ENCODE data around the gene TSPAN4. TPM values are rescaled to one million over a fixed set of nuclear protein-coding genes. Genes with fewer than 3 reads are reported as not detected.

The TSPAN4 gene
- total RNA-seq, 2 donors from 2014 or later, result 11.7 to 20.2 TPM

DNA sequence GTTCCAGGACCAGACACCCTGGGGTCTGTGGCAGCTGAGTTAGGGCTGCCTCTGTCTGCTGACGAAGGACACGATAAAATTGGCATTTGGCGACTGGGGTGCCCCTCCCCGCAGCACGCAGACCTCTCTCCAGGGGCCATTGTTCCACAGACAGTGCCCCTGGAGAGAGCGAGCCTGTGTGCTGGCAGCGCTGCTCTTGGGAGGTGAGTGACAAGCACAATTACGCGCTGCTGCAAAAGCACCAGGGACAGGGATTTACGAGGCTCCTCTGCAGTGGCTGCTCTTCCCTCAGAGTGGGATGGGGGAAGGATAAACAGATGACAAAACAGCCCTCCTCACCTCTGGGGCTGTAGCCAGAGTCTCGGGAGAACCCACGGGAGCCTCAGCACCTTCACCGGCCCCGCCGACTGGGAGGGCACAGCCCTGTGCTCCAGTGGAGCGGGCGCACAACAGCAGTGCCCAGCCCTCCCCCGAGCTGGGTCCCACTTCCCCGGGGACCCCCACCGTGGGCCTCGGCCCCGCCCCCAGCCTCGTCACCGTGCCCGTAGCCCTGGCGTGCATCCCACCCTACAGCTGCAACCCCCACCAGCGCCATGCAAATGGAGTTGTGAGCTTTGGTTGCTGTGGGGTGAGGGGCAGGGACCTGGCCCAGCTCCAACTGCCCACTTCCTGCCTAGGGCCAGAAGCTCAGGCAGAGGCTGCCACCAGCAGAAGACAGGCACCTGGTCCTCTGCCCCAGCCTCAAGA lies 48.3 kb downstream of the TSPAN4 start:
- intact Hi-C loops (cut with DNase I, micrococcal nuclease), result no loop called here
- DNase-seq, result no peak
- ATAC-seq, result no peak

- intact Hi-C loops (cut with DNase I, micrococcal nuclease), result no loop called here
- ATAC-seq (no peak), DNase-seq (no peak)
Measured at GRCh38 chr11:893008-893654, 50.5 kb downstream of the TSPAN4 start.

DNA sequence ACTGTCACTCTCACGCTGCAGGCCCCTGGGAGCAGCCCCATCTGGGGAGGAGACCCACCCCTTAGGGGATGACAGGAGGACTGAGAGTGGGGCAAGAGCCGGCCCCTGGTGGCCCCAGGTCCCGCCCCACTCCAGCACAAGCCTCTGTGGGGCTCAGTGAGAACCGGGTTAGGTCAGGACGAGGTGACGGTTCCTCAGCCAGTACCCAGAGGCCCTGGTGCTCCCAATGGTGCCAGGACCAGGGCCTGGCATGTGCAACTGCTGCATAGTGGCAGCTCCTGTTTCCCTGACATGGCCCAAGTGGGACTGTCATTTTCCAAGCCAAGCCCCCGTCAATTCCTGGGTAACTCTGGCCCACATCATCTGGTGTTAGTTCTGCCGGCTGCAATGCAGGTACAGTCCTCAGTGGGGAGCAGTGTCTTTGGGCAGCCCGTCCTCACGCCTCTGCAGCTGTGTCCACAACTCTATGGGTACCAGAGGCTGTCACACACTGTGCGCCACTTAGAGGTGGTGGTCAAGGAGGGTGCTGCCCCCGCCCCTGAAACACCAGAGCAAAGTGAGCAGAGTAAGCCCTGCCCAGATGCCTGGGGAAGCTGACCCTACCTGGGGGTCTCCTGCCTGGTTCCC lies 52.0 kb downstream of the TSPAN4 start:
- ATAC-seq (no peak), DNase-seq (no peak)
- intact Hi-C loops (cut with DNase I, micrococcal nuclease), result no loop called here

DNA sequence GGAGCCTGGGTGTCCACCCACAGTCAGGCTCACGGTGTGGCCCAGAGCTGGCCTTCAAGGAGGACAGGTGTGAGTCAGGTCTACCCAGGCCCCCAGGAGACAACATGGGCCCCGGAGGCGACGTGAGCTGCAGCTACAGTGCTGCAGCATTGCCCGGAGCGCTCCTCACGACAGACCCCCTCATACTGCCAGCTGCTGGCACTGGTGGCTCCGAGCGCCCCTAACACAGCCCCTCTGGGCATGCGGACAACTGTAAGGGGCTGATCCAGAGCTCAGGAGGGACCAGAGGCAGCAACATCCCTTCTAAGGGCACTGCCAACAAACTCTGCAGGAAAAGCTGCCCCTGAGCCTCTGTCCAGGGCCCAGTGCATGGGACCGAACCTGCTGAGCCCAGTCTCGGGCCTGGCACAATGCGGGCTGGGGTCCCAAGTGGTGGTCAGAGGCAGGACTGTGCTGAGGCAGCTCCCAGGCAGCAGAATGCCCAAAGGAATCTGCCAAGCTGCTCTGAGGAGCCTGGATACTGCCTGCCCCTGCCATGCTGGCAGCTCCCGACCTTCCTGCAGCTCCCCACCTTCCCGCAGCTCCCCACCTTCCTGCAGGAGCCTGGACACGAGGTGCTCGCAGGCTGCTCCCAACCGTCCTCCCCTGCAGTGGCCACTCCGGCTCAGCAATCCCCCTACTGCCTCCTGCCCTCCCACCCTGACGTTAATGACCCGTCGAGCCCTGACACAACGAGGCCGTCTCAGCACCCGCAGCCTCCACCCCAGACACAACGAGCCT lies 52.9 kb downstream of the TSPAN4 start:
- DNase-seq (no peak), ATAC-seq (no peak)
- intact Hi-C loops (cut with DNase I, micrococcal nuclease), result no loop called here

- ATAC-seq, result no peak
- intact Hi-C loops (cut with DNase I, micrococcal nuclease), result no loop called here
- DNase-seq, result no peak
Measured at GRCh38 chr11:897253-898142, 54.8 kb downstream of the TSPAN4 start.

- no peak for DNase-seq
- peak; percentile 47 for ATAC-seq
- intact Hi-C loops (cut with DNase I, micrococcal nuclease), result no loop called here
Measured at GRCh38 chr11:898143-898511, 55.5 kb downstream of the TSPAN4 start.

- peak; percentile 53 for ATAC-seq
- no peak for DNase-seq
Measured at GRCh38 chr11:898540-899190, 56.0 kb downstream of the TSPAN4 start.

DNA sequence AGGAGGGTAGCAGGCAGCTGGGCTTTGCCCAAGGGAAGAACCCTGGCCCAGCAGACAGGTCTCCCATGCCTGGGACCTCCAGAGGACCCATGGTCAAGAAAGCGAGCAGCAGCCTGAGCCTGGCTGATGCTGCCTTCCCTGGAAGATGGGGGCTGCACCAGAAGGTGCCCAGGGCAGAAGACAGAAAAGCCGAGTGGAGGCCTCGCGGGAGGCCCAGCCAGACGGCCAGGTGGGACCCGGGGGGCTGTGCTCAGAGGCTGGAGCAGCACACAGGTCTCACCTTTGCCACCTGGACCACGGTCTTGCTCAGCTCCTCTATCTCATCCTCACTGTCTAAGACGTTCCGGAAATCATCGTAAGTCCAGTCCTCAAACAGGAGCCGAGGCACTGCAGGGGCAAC lies 57.1 kb downstream of the TSPAN4 start:
- intact Hi-C loops (cut with DNase I, micrococcal nuclease), result no loop called here
- ATAC-seq (no peak), DNase-seq (no peak)

More at GRCh38 chr11:898540-899190, 56.0 kb downstream of the TSPAN4 start:
- intact Hi-C loops (cut with DNase I, micrococcal nuclease), result no loop called here

DNA sequence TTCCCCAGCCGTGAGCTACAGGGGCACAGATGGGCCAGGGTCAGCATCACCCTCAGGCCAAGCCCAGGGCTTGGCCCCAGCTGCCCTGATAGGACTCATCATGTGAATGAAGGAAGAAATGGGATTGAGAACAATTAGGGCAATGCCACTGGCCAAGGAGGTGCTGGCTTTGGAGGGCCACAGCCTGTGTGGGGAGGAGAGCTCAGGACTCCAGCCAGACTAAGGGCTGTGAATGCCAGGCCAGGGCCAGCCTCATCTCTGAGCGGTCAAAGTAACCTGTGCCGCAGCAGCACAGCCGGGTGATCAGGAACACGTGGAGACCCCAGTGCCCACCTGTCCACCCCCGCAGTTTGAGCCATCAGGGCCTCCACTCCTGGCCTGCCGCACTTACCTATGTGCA lies 57.9 kb downstream of the TSPAN4 start:
- intact Hi-C loops (cut with DNase I, micrococcal nuclease), result no loop called here
- ATAC-seq, result no peak
- no peak for DNase-seq

DNA sequence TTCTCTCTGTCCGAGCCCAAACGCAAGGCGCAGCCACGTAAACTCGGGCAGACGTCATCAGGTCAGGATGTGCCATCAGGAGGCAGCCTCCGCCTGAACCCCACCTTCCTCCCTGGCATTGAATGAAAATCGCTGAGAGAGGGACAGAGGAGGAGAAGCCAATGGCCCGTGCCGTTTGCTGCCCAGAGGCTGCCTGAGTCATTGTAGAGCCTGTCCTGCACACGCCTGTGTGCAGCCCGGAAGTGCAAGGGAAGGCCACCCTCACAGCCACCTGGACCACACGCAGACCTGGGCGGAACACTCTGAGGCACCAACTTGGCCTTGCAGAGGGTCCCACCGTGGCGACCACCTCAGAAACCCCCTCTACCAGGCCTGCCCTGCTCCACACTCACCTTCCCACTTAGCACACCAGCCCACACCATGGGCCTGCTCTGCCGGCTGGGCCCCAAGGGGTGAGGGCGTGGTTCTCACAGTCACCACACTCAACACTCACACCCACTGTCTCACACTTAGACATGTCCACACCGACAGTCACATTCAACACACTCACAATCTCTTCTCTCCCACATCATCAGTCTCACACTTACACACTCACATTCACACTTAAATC lies 58.9 kb downstream of the TSPAN4 start:
- intact Hi-C loops (cut with DNase I, micrococcal nuclease), result no loop called here

DNA sequence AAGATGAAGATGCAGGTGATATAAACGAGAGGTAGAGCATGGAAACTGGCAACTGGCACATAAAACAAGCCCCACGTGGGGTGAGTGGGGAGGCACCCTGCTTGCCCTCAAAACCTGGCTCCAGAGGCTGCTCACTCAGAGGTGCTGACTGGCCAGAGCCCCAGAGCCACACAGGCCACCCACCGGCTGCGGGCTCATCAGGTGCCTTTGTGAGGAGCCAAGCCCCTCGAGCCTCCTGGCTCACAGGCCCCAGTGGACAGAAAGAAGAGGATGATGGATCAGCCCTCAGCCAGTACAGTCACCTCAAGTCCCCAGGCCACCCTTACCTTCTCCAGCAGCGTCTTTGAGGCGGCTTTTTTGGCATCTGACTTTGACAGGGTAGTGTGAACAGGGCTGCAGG lies 61.7 kb downstream of the TSPAN4 start:
- intact Hi-C loops (cut with DNase I, micrococcal nuclease), result no loop called here
- no peak for ATAC-seq
- DNase-seq, result no peak

More for the DNA sequence above, 58.9 kb downstream of the TSPAN4 start:
- ATAC-seq (no peak), DNase-seq (no peak)

DNA sequence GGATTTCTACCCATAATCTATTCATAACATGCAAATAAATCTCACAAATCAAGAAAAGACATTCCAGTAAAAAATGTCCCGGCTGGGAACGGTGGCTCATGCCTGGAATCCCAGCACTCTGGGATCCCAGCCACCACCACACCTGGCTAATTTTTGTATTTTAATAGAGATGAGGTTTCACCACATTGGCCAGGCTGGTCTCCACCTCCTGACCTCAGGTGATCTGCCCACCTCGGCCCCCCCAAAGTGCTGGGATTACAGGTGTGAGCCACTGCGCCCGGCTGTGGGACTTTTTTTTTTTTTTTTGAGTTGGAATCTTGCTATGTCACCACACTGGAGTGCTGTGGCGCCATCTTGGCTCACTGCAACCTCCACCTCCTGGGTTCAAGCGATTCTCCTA lies 63.3 kb downstream of the TSPAN4 start:
- ATAC-seq (no peak), DNase-seq (no peak)
- intact Hi-C loops (cut with DNase I, micrococcal nuclease), result no loop called here

DNA sequence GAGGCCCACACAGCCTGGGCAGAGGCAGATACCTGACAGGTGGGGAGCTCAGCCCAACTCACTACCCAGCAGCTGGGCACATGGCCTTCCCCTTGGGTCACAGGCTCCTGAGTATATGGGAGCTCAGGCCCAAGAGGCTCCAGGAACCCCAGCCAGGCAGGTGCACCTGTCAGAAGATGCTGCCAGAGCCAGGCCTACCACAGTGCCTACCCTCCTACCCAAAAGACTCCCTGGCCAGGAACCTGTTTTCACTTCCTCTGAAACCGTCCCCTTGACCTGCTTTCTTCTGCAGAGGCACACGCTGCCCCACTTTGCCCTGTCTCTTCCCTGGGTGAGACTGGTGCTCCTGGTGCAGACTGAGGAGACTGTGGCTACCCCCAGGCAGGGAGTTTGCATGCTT lies 65.0 kb downstream of the TSPAN4 start:
- intact Hi-C loops (cut with DNase I, micrococcal nuclease), result no loop called here
- ATAC-seq (no peak), DNase-seq (no peak)

- intact Hi-C loops (cut with DNase I, micrococcal nuclease), result no loop called here
- no peak for ATAC-seq
- no peak for DNase-seq
Measured at GRCh38 chr11:908273-908672, 65.6 kb downstream of the TSPAN4 start.

DNA sequence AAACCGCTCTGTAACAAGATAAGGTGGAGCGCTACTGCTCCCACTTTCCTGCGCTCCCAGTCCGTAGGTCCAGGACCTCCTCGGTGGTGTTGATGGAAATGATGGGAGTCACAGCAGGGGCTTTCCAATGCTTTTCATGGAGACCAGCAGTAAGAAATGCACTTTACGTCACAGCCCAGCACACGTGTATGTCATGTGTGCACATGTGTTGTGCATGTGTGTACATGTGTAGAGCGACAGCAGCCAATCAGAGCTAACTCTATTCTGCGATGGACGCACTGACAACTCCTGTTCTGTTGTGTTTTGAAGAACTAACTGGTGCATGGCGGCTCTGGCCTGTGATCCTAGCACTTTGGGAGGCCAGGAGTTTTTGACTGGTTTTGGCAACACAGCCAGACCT lies 66.8 kb downstream of the TSPAN4 start:
- DNase-seq, result no peak

GRCh38 chr11:910044-910588 lies 67.5 kb downstream of the TSPAN4 start:
- DNase-seq, result no peak
- intact Hi-C loops (cut with DNase I, micrococcal nuclease), result no loop called here
- ATAC-seq, result peak; percentile 32

More for the DNA sequence above, 66.8 kb downstream of the TSPAN4 start:
- intact Hi-C loops (cut with DNase I, micrococcal nuclease), result no loop called here
- ATAC-seq, result no peak

DNA sequence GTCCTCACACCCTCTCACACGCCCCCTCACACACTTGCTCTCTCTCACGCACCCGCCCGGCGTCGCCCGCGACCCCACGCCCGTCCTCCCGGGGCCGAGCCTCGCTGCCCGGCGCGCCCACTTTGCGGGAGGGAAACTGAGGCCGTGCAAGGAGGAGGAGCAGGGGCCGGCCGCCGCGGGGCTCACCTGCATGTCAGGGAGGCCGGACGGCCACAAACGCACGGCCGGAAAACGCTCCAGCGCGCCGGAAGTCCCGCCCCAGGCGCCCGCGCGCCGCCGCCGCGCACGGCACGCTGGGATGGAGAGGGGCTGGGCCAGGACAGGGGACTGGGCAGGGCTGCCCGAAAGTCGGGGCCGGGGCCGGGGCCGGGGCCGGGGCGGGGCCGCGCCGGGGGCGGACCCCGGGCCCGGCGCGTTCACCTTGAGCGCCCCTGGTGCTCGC lies 68.0 kb downstream of the TSPAN4 start, which contains the start of gene CHID1:
Gene CHID1 (minus strand): TSS at position 222 of the 442 bp plus-strand sequence. CDS start 5,994 bp downstream, outside the sequence.
- intact Hi-C loops (cut with DNase I, micrococcal nuclease), result no loop called here
- peak; percentile 94 for ATAC-seq
- peak; percentile 85 to 88 for DNase-seq
